GM10266 (cell line): ENCODE results near the gene TOMM5.

ENCODE experiments used
- DNase-seq: peaks from one replicate; pipeline ENCODE4 v3.0.0; 2012; ENCODE audit errors: extremely low spot score
- TF ChIP-seq, protein P1 (sequence below): IDR thresholded peaks from 2 replicates; pipeline ENCODE4 v1.5.1; 2012; ENCODE audit warnings: mild to moderate bottlenecking, low read depth; ENCODE audit not compliant: control insufficient read depth, insufficient read depth; ENCODE audit errors: missing control alignments

TOMM5 gene

GRCh38 chr9:37596504-37596903 lies 4.1 kb upstream of the TOMM5 start:
- TF ChIP-seq, protein P1, sequence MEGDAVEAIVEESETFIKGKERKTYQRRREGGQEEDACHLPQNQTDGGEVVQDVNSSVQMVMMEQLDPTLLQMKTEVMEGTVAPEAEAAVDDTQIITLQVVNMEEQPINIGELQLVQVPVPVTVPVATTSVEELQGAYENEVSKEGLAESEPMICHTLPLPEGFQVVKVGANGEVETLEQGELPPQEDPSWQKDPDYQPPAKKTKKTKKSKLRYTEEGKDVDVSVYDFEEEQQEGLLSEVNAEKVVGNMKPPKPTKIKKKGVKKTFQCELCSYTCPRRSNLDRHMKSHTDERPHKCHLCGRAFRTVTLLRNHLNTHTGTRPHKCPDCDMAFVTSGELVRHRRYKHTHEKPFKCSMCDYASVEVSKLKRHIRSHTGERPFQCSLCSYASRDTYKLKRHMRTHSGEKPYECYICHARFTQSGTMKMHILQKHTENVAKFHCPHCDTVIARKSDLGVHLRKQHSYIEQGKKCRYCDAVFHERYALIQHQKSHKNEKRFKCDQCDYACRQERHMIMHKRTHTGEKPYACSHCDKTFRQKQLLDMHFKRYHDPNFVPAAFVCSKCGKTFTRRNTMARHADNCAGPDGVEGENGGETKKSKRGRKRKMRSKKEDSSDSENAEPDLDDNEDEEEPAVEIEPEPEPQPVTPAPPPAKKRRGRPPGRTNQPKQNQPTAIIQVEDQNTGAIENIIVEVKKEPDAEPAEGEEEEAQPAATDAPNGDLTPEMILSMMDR = no peak
- no peak for DNase-seq

- TF ChIP-seq, protein P1 = no peak
- no peak for DNase-seq
Observed at GRCh38 chr9:37593883-37594448, 1.6 kb upstream of the TOMM5 start.

DNA sequence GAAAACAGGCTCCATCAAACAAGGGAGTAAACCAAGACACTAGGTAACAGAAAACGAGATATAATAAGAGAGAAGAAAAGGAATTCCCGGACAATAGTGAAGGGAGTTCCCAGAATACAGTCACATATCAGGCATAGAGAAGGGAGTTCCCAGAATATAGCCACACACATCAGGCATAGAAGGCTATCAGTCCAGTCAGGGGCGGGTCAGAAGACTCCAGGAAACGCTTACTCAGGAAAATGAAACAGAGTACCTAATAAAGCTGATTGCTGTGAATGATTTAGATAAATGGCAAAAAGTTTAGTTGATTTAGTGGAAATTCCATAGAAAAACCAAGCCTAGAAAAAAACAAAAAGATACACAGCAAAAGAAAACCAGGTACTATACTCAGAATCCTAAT lies 4.9 kb downstream of the TOMM5 start:
- TF ChIP-seq, protein P1 = no peak

GRCh38 chr9:37583522-37584121 lies 8.8 kb downstream of the TOMM5 start:
- TF ChIP-seq, protein P1 = no peak
- no peak for DNase-seq

More for the DNA sequence above, 4.9 kb downstream of the TOMM5 start:
- DNase-seq = no peak

DNA sequence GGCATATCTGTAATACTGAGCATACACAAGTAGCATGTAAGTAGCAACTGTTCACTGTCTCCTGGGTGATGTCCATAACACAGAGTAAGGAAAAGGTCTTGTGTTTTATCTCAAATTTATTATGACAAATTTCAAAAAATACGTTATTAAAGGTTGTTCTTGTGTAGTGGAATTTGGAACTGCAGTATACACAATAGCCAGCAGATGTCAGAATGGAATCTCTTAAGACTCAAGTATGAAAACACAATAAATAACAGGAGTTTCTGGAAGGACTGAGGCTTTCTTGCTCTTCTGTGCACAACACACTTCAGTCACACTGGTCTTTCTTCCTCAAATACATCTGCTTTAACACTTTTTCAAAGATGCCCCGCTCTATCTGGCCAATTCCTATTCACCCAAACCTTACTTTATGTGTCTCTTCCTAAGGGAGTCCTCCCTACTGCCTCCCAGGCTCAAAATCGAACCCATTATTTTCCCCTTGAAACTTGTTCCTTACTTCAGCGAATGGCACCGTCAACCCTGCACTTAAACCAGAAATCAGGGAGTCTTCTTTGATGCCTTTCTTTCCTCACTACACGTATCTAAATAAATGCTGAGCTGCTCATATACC lies 9.7 kb downstream of the TOMM5 start:
- no peak for DNase-seq
- TF ChIP-seq, protein P1 = peak; percentile 57

DNA sequence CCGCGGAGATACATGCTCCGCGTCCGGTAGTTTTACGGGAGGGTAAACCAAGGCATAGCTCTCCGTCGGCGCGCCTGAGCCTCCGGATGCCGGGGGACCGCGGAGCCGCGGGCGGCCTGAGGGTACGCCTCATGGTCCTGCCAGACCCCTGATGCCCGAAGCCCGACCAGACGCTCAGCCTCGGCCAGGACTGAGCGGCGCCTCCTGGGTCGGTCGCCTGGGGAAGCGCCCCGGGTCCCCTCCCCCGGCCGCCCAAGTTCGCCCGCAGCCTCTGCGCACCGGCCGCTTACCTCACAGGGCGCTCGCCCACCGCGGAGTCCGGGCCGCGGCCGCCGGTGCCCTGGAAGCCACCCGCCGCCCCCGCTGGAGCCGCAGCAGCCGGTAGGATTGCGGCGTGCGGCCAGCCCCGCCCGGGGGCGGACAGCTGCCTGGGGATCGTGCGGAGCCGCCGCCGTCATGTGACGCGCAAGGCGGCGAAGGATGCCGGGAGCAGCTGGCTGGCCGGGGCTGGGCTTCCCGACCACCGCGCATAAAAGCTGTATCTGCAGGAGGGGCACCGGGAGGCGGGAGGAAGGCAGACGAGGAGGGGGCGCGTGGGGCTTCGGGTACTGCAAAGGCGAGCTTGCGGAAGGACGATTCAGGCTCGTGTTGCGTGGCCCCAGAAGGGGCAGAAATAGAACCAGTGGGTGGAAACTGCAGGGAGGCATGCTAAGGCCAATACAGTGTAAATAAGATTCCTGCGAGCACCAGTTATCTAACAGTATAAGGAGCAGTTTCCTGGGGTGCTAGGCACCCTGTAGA lies 16.3 kb downstream of the TOMM5 start, which contains the start of gene FBXO10:
TSS of gene FBXO10 (minus strand) at position 460 of the 801 bp plus-strand sequence. CDS start 34,612 bp downstream, outside the sequence.
- TF ChIP-seq, protein P1 = no peak
- peak; percentile 76 for DNase-seq
